ENCODE measurements around the gene C19orf85.
A peak's percentile ranks its signal among the peaks of the same experiment; 100 is the strongest.
"Not testable (repeated sequence)": the region's sequence is repeated elsewhere in the genome, so short reads cannot be mapped to it uniquely, and the experiment has no call there.

The C19orf85 gene

GRCh38 chr19:55464662-55465054 is at the start of gene C19orf85:
Gene C19orf85, minus strand, starts transcription at chr19:55464751. Its CDS starts 197 bp downstream, at chr19:55464554.
- DNase-seq, result no peak

GRCh38 chr19:55508120-55508519 is 43.6 kb upstream of the C19orf85 start:
- DNase-seq, result no peak

GRCh38 chr19:55504981-55505380 is 40.4 kb upstream of the C19orf85 start:
- DNase-seq, result no peak

GRCh38 chr19:55504252-55504603 is 39.7 kb upstream of the C19orf85 start:
- no peak for DNase-seq

GRCh38 chr19:55503502-55504251 is 39.1 kb upstream of the C19orf85 start:
- DNase-seq, result peak in 55 of 56 donors; percentile 51 to 99 (median 93)

- DNase-seq, result no peak
Measured at GRCh38 chr19:55503157-55503501, 38.6 kb upstream of the C19orf85 start.

- DNase-seq, result no peak
Measured at GRCh38 chr19:55502197-55502952, 37.8 kb upstream of the C19orf85 start.

- DNase-seq, result no peak
Measured at GRCh38 chr19:55500368-55500952, 35.9 kb upstream of the C19orf85 start.

- DNase-seq, result no peak
Measured at GRCh38 chr19:55498246-55498840, 33.8 kb upstream of the C19orf85 start.

GRCh38 chr19:55497763-55498162 is 33.2 kb upstream of the C19orf85 start:
- no peak for DNase-seq

GRCh38 chr19:55496820-55497219 is 32.3 kb upstream of the C19orf85 start:
- DNase-seq, result not testable (repeated sequence)

- DNase-seq, result no peak
Measured at GRCh38 chr19:55495646-55496349, 31.2 kb upstream of the C19orf85 start.

GRCh38 chr19:55494172-55494761 is 29.7 kb upstream of the C19orf85 start:
- DNase-seq, result peak in 15 of 56 donors; percentile 12 to 58 (median 28)

- DNase-seq, result no peak
Measured at GRCh38 chr19:55493645-55494171, 29.2 kb upstream of the C19orf85 start.

GRCh38 chr19:55493052-55493644 is 28.6 kb upstream of the C19orf85 start:
- no peak for DNase-seq

- DNase-seq, result peak in 15 of 56 donors; percentile 5 to 56 (median 37)
Measured at GRCh38 chr19:55492362-55492944, 27.9 kb upstream of the C19orf85 start.

- no peak for DNase-seq
Measured at GRCh38 chr19:55491546-55492360, 27.2 kb upstream of the C19orf85 start.

- no peak for DNase-seq
Measured at GRCh38 chr19:55490478-55491432, 26.2 kb upstream of the C19orf85 start.
